Renal pelvis (tissue), 4 donors: ENCODE measurements around the gene OPN5. TPM values are rescaled to one million over a fixed set of nuclear protein-coding genes. Genes with fewer than 3 reads are reported as not detected.

Experiments used
- DNase-seq: peaks from one replicate; pipeline ENCODE4 v3.0.0-alpha.2; 2013
- polyA plus RNA-seq, 3 donors: library from polyadenylated mRNA; unstranded; fragments of 120-200 nt; gene quantifications; one replicate each; pipeline ENCODE4 v1.2.1, GENCODE V29; 2013; ENCODE audit not compliant: insufficient read length in 3 of 3

Gene OPN5
- polyA plus RNA-seq, 3 donors, result 0.51 to 1.5 (median 1.2) TPM

GRCh38 chr6:47853766-47854165 lies 71.9 kb downstream of the OPN5 start:
- DNase-seq, result no peak

GRCh38 chr6:47854971-47855370 lies 73.1 kb downstream of the OPN5 start:
- no peak for DNase-seq

- no peak for DNase-seq
These were observed 77.3 kb downstream of the OPN5 start for GRCh38 chr6:47859175-47859574.

GRCh38 chr6:47862731-47863130 lies 80.9 kb downstream of the OPN5 start:
- DNase-seq, result no peak

GRCh38 chr6:47865206-47865605 lies 83.4 kb downstream of the OPN5 start:
- no peak for DNase-seq

GRCh38 chr6:47875593-47875992 lies 93.8 kb downstream of the OPN5 start:
- DNase-seq, result no peak

Other genes starting within 250 kb of the OPN5 start
- gene ADGRF4, start 83.5 kb upstream of the OPN5 start, polyA plus RNA-seq, result under 1 TPM; 0.11 to 0.53 (median 0.29) TPM